ENCODE measurements around the gene SLC25A10.

DNA sequence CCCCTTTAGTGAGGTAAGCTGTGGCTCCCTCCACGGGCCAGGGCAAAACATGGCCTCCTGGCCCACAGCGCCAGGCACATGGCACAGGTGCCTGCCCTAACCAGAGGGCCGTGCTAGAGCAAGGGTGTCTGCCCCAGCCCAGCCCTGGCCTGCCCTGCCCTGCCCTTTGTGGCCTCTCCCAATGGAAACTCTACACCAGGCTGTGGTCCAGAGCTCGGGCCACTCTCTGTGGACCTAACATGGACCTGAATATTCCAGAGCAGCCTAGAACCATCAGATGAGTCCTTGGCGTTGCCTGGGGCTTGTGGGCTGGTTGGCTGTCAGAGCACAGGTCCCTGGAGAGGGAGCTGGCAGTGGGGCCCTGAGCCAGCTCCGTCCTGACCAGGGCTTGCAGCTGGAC is 16.9 kb upstream of the SLC25A10 start:
- TF ChIP-seq, protein P1, sequence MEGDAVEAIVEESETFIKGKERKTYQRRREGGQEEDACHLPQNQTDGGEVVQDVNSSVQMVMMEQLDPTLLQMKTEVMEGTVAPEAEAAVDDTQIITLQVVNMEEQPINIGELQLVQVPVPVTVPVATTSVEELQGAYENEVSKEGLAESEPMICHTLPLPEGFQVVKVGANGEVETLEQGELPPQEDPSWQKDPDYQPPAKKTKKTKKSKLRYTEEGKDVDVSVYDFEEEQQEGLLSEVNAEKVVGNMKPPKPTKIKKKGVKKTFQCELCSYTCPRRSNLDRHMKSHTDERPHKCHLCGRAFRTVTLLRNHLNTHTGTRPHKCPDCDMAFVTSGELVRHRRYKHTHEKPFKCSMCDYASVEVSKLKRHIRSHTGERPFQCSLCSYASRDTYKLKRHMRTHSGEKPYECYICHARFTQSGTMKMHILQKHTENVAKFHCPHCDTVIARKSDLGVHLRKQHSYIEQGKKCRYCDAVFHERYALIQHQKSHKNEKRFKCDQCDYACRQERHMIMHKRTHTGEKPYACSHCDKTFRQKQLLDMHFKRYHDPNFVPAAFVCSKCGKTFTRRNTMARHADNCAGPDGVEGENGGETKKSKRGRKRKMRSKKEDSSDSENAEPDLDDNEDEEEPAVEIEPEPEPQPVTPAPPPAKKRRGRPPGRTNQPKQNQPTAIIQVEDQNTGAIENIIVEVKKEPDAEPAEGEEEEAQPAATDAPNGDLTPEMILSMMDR (IDR thresholded peaks at IDR 0.05): no peak
- no peak for TF ChIP-seq POLR2A (IDR thresholded peaks at IDR 0.05)

All from testis (tissue), 2 donors.